ENCODE results near the gene CFL2.

DNA sequence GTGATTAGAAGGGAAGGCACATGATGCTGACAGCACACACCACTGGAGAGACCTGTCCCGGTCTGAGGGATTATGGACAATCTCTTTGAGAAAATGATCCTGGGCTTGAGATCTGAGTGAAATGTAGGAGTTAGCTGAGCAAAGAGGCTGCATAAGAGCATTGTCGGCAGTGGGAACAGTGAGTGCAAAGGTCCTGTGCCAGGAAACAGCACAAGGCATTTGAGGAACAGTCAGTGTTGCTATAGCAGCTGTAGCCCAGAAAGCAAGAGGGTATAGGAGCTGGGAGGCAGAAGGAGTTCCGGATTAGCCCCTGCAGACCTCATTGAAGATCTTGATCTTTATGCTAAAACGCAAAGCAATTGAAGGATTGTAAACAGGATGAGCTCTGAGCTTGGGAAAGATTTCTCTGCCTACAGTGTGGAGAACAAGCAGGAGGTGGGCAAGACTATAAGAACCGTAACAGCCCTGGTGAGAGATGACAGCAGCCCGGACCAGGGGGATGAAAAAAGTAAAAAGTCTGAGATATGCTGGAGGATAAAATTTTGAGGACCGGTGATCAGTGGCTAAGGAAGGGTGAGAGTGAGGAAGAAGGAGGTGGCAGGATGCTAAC is 28.5 kb downstream of the CFL2 start:
- TF ChIP-seq TAF1 (IDR thresholded peaks at IDR 0.05; ENCODE audit: borderline replicate concordance, insufficient read depth, low read length): no peak
- TF ChIP-seq POLR2AphosphoS5 (IDR thresholded peaks at IDR 0.05; ENCODE audit: low read depth, low read length): no peak
